Osteocyte (in vitro differentiated cells): ENCODE measurements around the gene ENKUR. TPM values are rescaled to one million over a fixed set of nuclear protein-coding genes. Genes with fewer than 3 reads are reported as not detected.

Experiments
- DNase-seq: peaks from one replicate; pipeline ENCODE4 v3.0.0; 2021; ENCODE audit warnings: mixed read lengths; ENCODE audit not compliant: unreplicated experiment; ENCODE audit errors: extremely low spot score
- H3K27ac Mint-ChIP-seq: one replicate; pipeline ENCODE4 v1.8.0; 2021; ENCODE audit warnings: mild to moderate bottlenecking, mixed read lengths; ENCODE audit not compliant: unreplicated experiment
- H3K27me3 Mint-ChIP-seq: one replicate; pipeline ENCODE4 v1.8.0; 2021; ENCODE audit warnings: mixed read lengths; ENCODE audit not compliant: unreplicated experiment
- H3K36me3 Mint-ChIP-seq: one replicate; pipeline ENCODE4 v1.8.0; 2021; ENCODE audit warnings: mixed read lengths; ENCODE audit not compliant: unreplicated experiment
- H3K4me1 Mint-ChIP-seq: one replicate; pipeline ENCODE4 v1.8.0; 2021; ENCODE audit warnings: mixed read lengths; ENCODE audit not compliant: unreplicated experiment
- H3K4me3 Mint-ChIP-seq: one replicate; pipeline ENCODE4 v1.8.0; 2021; ENCODE audit warnings: mild to moderate bottlenecking, moderate library complexity, mixed read lengths; ENCODE audit not compliant: unreplicated experiment
- H3K9me3 Mint-ChIP-seq: one replicate; pipeline ENCODE4 v1.8.0; 2021; ENCODE audit warnings: mixed read lengths; ENCODE audit not compliant: unreplicated experiment
- CTCF ChIP-seq: fragments of 200-600 bp; sonication (generic); IDR thresholded peaks from 2 replicates; pipeline ENCODE4 v1.5.0; 2021; ENCODE audit warnings: antibody characterized with exemption, mild to moderate bottlenecking, moderate library complexity
- total RNA-seq: library from RNA; stranded (reverse); gene quantifications from 2 replicates; pipeline ENCODE4 v1.2.1, GENCODE V29; 2021

Gene ENKUR
- total RNA-seq, 1 donor from 2014 or later, result 0.62 TPM

GRCh38 chr10:25046641-25047040 is 30.7 kb upstream of the ENKUR start:
- Mint-ChIP-seq H3K36me3 (no peaks in the 10 kb centered on the region), H3K4me3 (no peak overlapping the region), H3K27me3 (peaks cover 18% of the 10 kb centered on the region), H3K27ac (no peak overlapping the region), H3K4me1 (peaks cover 12% of the 10 kb centered on the region), H3K9me3 (peaks cover 9% of the 10 kb centered on the region)
- no peak for DNase-seq
- no peak for TF ChIP-seq CTCF

GRCh38 chr10:25039531-25039930 is 23.6 kb upstream of the ENKUR start:
- Mint-ChIP-seq H3K27me3 (peaks cover 25% of the 10 kb centered on the region), H3K9me3 (peaks cover under 1% of the 10 kb centered on the region), H3K4me1 (no peaks in the 10 kb centered on the region), H3K27ac (no peak overlapping the region), H3K4me3 (no peak overlapping the region), H3K36me3 (no peaks in the 10 kb centered on the region)
- TF ChIP-seq CTCF, result no peak
- no peak for DNase-seq

GRCh38 chr10:25038325-25038724 is 22.4 kb upstream of the ENKUR start:
- Mint-ChIP-seq H3K36me3 (no peaks in the 10 kb centered on the region), H3K27ac (no peak overlapping the region), H3K4me1 (no peaks in the 10 kb centered on the region), H3K27me3 (peaks cover 24% of the 10 kb centered on the region), H3K9me3 (peaks cover 3% of the 10 kb centered on the region), H3K4me3 (no peak overlapping the region)
- DNase-seq, result no peak
- no peak for TF ChIP-seq CTCF

GRCh38 chr10:25036381-25036780 is 20.4 kb upstream of the ENKUR start:
- Mint-ChIP-seq H3K27me3 (peaks cover 18% of the 10 kb centered on the region), H3K9me3 (peaks cover 3% of the 10 kb centered on the region), H3K4me1 (no peaks in the 10 kb centered on the region), H3K36me3 (no peaks in the 10 kb centered on the region), H3K27ac (no peak overlapping the region), H3K4me3 (no peak overlapping the region)
- TF ChIP-seq CTCF, result no peak
- DNase-seq, result no peak

- DNase-seq, result no peak
- Mint-ChIP-seq H3K9me3 (peaks cover 6% of the 10 kb centered on the region), H3K27ac (no peak overlapping the region), H3K36me3 (peaks cover 7% of the 10 kb centered on the region), H3K27me3 (no peaks in the 10 kb centered on the region), H3K4me1 (peaks cover 22% of the 10 kb centered on the region), H3K4me3 (no peak overlapping the region)
- no peak for TF ChIP-seq CTCF
Measured at GRCh38 chr10:25029519-25029918, 13.6 kb upstream of the ENKUR start.
